GM23338 (cell line): Measurements from ENCODE around the gene AADACL3. TPM values are rescaled to one million over a fixed set of nuclear protein-coding genes. Genes with fewer than 3 reads are reported as not detected.

Source experiments
- ATAC-seq: fragments of 200-7000 bp; cut with Tn5 transposase; 3 replicates; pipeline ENCODE4 v1.9.1; 2020
- DNase-seq: peaks from one replicate; pipeline ENCODE4 v3.0.0-alpha.2; 2015; ENCODE audit warnings: low spot score
- H2AFZ ChIP-seq: fragments of 200-600 bp; sonication (generic); 2 replicates; pipeline ENCODE4 v1.8.0; 2016; ENCODE audit warnings: antibody characterized with exemption, mild to moderate bottlenecking, moderate library complexity
- H3F3A ChIP-seq: fragments of 200-600 bp; sonication (generic); replicated peaks from 2 replicates; pipeline ENCODE4 v1.8.0; 2017; ENCODE audit warnings: antibody characterized with exemption, mixed run types, low read depth
- H3K27ac ChIP-seq: fragments of 200-600 bp; sonication (generic); 2 replicates; pipeline ENCODE4 v1.6.1; 2016; ENCODE audit warnings: low read depth
- H3K27me3 ChIP-seq: fragments of 200-600 bp; sonication (generic); 2 replicates; pipeline ENCODE4 v1.8.0; 2016; ENCODE audit warnings: mild to moderate bottlenecking, mixed run types, moderate library complexity; ENCODE audit not compliant: insufficient read depth
- H3K36me3 ChIP-seq: fragments of 200-600 bp; sonication (generic); 2 replicates; pipeline ENCODE4 v1.8.0; 2016; ENCODE audit warnings: mild to moderate bottlenecking; ENCODE audit not compliant: insufficient read depth
- H3K4me1 ChIP-seq: fragments of 200-600 bp; sonication (generic); 2 replicates; pipeline ENCODE4 v1.8.0; 2016; ENCODE audit warnings: mild to moderate bottlenecking, moderate library complexity; ENCODE audit not compliant: insufficient read depth
- H3K4me2 ChIP-seq: fragments of 200-600 bp; sonication (generic); 2 replicates; pipeline ENCODE4 v1.7.1; 2017; ENCODE audit warnings: mixed run types
- H3K4me3 ChIP-seq: fragments of 200-600 bp; sonication (generic); 2 replicates; pipeline ENCODE4 v1.6.1; 2016; ENCODE audit warnings: mixed run types
- H3K79me2 ChIP-seq: fragments of 200-600 bp; sonication (generic); replicated peaks from 2 replicates; pipeline ENCODE4 v1.8.0; 2017; ENCODE audit warnings: mild to moderate bottlenecking; ENCODE audit not compliant: insufficient read depth
- H3K9me2 ChIP-seq: fragments of 200-600 bp; sonication (generic); 2 replicates; pipeline ENCODE4 v1.8.0; 2017; ENCODE audit not compliant: insufficient read depth
- H4K20me1 ChIP-seq: fragments of 200-600 bp; sonication (generic); replicated peaks from 2 replicates; pipeline ENCODE4 v1.8.0; 2017; ENCODE audit warnings: mild to moderate bottlenecking; ENCODE audit not compliant: insufficient read depth
- H3K27ac Mint-ChIP-seq: 2 replicates; pipeline ENCODE4 v1.8.0; 2020; ENCODE audit warnings: inconsistent platforms, mild to moderate bottlenecking, moderate library complexity, mixed read lengths
- H3K27me3 Mint-ChIP-seq: 3 replicates; pipeline ENCODE4 v1.8.0; 2022; ENCODE audit warnings: low read depth, mild to moderate bottlenecking, moderate library complexity, mixed read lengths, inconsistent platforms; ENCODE audit not compliant: insufficient read depth, poor library complexity
- H3K36me3 Mint-ChIP-seq: 3 replicates; pipeline ENCODE4 v1.8.0; 2021; ENCODE audit warnings: low read depth, mild to moderate bottlenecking, inconsistent platforms, moderate library complexity, mixed read lengths
- H3K4me1 Mint-ChIP-seq: 3 replicates; pipeline ENCODE4 v1.8.0; 2020; ENCODE audit warnings: mild to moderate bottlenecking, inconsistent platforms, mixed read lengths
- H3K4me3 Mint-ChIP-seq: 3 replicates; pipeline ENCODE4 v1.8.0; 2021; ENCODE audit warnings: moderate library complexity, mild to moderate bottlenecking, inconsistent platforms, mixed read lengths
- H3K9me3 Mint-ChIP-seq: 3 replicates; pipeline ENCODE4 v1.8.0; 2020; ENCODE audit warnings: moderate library complexity, mild to moderate bottlenecking, inconsistent platforms, mixed read lengths
- EZH2 ChIP-seq: fragments of 200-600 bp; sonication (generic); IDR thresholded peaks from one replicate; pipeline ENCODE4 v1.8.0; 2017; ENCODE audit warnings: antibody characterized with exemption, mild to moderate bottlenecking, low read depth; ENCODE audit not compliant: unreplicated experiment
- NANOG ChIP-seq: IDR thresholded peaks from 2 replicates; pipeline ENCODE4 v1.6.1; 2016; ENCODE audit warnings: antibody characterized with exemption, borderline replicate concordance
- polyA plus RNA-seq: library from polyadenylated mRNA; unstranded; fragments of >200 nt; fragmentation: Nextera tagmentation; extraction: Ambion mirVana; gene quantifications from 2 replicates; pipeline ENCODE4 v1.2.1, GENCODE V29; 2016
- total RNA-seq: library from RNA; depleted of rRNA; stranded (reverse); fragments of >200 nt; shearing (Covaris generic); gene quantifications from 2 replicates; pipeline ENCODE4 v1.2.3, GENCODE V29; 2014
- TF ChIP-seq, protein P1 (sequence below): fragments of 250-450 bp; sonication (Bioruptor Pico); IDR thresholded peaks from 2 replicates; pipeline ENCODE4 v1.5.0; 2020; ENCODE audit warnings: mild to moderate bottlenecking, moderate library complexity
- TF ChIP-seq, protein P2 (sequence below): IDR thresholded peaks from one replicate; pipeline ENCODE4 v1.6.1; 2018; ENCODE audit warnings: antibody characterized with exemption; ENCODE audit not compliant: unreplicated experiment

Gene AADACL3
- total and polyA plus RNA-seq, 2 experiments from 2014 or later, result 0.47 to 1.5 TPM

DNA sequence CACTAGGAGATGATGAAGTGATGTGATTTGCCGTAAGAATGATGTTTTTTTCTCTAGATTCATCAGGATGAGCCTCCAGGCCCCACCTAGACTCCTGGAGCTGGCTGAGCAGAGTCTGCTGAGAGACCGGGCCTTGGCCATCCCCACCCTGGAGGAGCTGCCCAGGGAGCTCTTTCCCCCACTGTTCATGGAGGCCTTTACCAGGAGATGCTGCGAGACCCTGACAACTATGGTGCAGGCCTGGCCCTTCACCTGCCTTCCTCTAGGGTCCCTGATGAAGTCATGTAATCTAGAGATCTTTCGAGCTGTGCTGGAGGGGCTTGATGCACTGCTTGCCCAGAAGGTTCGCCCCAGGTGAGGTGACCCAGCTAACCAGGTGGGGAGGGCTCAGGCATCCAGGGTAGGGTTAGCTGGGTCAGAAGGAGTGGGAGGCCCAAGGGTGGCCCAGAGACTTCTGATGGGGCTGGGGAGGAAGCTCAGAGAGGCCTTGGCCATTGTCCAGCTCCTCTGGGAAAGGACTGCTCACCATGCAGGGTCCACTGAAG, 59.0 kb downstream of the AADACL3 start (continued):
- TF ChIP-seq, protein P1, sequence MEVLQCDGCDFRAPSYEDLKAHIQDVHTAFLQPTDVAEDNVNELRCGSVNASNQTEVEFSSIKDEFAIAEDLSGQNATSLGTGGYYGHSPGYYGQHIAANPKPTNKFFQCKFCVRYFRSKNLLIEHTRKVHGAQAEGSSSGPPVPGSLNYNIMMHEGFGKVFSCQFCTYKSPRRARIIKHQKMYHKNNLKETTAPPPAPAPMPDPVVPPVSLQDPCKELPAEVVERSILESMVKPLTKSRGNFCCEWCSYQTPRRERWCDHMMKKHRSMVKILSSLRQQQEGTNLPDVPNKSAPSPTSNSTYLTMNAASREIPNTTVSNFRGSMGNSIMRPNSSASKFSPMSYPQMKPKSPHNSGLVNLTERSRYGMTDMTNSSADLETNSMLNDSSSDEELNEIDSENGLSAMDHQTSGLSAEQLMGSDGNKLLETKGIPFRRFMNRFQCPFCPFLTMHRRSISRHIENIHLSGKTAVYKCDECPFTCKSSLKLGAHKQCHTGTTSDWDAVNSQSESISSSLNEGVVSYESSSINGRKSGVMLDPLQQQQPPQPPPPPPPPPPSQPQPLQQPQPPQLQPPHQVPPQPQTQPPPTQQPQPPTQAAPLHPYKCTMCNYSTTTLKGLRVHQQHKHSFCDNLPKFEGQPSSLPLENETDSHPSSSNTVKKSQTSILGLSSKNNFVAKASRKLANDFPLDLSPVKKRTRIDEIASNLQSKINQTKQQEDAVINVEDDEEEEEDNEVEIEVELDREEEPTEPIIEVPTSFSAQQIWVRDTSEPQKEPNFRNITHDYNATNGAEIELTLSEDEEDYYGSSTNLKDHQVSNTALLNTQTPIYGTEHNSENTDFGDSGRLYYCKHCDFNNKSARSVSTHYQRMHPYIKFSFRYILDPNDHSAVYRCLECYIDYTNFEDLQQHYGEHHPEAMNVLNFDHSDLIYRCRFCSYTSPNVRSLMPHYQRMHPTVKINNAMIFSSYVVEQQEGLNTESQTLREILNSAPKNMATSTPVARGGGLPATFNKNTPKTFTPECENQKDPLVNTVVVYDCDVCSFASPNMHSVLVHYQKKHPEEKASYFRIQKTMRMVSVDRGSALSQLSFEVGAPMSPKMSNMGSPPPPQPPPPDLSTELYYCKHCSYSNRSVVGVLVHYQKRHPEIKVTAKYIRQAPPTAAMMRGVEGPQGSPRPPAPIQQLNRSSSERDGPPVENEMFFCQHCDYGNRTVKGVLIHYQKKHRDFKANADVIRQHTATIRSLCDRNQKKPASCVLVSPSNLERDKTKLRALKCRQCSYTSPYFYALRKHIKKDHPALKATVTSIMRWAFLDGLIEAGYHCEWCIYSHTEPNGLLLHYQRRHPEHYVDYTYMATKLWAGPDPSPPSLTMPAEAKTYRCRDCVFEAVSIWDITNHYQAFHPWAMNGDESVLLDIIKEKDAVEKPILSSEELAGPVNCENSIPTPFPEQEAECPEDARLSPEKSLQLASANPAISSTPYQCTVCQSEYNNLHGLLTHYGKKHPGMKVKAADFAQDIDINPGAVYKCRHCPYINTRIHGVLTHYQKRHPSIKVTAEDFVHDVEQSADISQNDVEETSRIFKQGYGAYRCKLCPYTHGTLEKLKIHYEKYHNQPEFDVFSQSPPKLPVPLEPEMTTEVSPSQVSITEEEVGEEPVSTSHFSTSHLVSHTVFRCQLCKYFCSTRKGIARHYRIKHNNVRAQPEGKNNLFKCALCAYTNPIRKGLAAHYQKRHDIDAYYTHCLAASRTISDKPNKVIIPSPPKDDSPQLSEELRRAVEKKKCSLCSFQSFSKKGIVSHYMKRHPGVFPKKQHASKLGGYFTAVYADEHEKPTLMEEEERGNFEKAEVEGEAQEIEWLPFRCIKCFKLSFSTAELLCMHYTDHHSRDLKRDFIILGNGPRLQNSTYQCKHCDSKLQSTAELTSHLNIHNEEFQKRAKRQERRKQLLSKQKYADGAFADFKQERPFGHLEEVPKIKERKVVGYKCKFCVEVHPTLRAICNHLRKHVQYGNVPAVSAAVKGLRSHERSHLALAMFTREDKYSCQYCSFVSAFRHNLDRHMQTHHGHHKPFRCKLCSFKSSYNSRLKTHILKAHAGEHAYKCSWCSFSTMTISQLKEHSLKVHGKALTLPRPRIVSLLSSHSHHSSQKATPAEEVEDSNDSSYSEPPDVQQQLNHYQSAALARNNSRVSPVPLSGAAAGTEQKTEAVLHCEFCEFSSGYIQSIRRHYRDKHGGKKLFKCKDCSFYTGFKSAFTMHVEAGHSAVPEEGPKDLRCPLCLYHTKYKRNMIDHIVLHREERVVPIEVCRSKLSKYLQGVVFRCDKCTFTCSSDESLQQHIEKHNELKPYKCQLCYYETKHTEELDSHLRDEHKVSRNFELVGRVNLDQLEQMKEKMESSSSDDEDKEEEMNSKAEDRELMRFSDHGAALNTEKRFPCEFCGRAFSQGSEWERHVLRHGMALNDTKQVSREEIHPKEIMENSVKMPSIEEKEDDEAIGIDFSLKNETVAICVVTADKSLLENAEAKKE (CRISPR knock-in tag), result no peak
- TF ChIP-seq, protein P2, sequence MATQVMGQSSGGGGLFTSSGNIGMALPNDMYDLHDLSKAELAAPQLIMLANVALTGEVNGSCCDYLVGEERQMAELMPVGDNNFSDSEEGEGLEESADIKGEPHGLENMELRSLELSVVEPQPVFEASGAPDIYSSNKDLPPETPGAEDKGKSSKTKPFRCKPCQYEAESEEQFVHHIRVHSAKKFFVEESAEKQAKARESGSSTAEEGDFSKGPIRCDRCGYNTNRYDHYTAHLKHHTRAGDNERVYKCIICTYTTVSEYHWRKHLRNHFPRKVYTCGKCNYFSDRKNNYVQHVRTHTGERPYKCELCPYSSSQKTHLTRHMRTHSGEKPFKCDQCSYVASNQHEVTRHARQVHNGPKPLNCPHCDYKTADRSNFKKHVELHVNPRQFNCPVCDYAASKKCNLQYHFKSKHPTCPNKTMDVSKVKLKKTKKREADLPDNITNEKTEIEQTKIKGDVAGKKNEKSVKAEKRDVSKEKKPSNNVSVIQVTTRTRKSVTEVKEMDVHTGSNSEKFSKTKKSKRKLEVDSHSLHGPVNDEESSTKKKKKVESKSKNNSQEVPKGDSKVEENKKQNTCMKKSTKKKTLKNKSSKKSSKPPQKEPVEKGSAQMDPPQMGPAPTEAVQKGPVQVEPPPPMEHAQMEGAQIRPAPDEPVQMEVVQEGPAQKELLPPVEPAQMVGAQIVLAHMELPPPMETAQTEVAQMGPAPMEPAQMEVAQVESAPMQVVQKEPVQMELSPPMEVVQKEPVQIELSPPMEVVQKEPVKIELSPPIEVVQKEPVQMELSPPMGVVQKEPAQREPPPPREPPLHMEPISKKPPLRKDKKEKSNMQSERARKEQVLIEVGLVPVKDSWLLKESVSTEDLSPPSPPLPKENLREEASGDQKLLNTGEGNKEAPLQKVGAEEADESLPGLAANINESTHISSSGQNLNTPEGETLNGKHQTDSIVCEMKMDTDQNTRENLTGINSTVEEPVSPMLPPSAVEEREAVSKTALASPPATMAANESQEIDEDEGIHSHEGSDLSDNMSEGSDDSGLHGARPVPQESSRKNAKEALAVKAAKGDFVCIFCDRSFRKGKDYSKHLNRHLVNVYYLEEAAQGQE, result no peak
- no peak for TF ChIP-seq NANOG

DNA sequence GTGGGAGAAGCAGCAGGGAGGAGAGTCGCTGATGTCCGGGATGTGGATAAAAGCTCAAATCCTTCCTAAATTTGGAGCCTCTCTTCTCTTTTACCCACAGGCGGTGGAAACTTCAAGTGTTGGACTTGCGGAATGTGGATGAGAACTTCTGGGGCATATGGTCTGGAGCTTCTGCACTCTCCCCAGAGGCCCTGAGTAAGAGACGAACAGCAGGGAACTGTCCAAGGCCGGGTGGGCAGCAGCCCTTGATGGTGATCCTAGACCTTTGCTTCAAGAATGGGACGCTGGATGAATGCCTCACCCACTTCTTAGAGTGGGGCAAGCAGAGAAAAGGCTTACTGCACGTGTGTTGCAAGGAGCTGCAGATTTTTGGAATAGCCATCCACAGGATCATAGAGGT, 59.5 kb downstream of the AADACL3 start:
- DNase-seq, result no peak
- ATAC-seq, result no peak

More for the DNA sequence above, 59.5 kb downstream of the AADACL3 start:
- Histone ChIP-seq H3K27me3 (no peaks in the 10 kb centered on the region), H3K4me1 (no peaks in the 10 kb centered on the region), H3F3A (no peaks in the 10 kb centered on the region), H4K20me1 (no peaks in the 10 kb centered on the region), H2AFZ (no peak overlapping the region), H3K36me3 (no peaks in the 10 kb centered on the region), H3K4me2 (no peak overlapping the region), H3K4me3 (no peak overlapping the region), H3K9me2 (no peaks in the 10 kb centered on the region), H3K79me2 (no peaks in the 10 kb centered on the region), H3K27ac (no peak overlapping the region)
- Mint-ChIP-seq H3K27ac (no peak overlapping the region), H3K27me3 (peaks cover 6% of the 10 kb centered on the region), H3K36me3 (no peaks in the 10 kb centered on the region), H3K4me1 (no peaks in the 10 kb centered on the region), H3K4me3 (no peak overlapping the region), H3K9me3 (peaks cover 38% of the 10 kb centered on the region)
- no peak for TF ChIP-seq NANOG
- no peak for TF ChIP-seq EZH2
